Glutamatergic neuron (in vitro differentiated cells): ENCODE results near the gene ARHGAP6. TPM values are rescaled to one million over a fixed set of nuclear protein-coding genes. Genes with fewer than 3 reads are reported as not detected.

Experiments
- DNase-seq: peaks from one replicate; pipeline ENCODE4 v3.0.0; 2022
- H3K27ac Mint-ChIP-seq: one replicate; pipeline ENCODE4 v1.8.0; 2020; ENCODE audit warnings: mild to moderate bottlenecking, mixed read lengths, inconsistent platforms; ENCODE audit not compliant: unreplicated experiment
- H3K27me3 Mint-ChIP-seq: one replicate; pipeline ENCODE4 v1.8.0; 2020; ENCODE audit warnings: mild to moderate bottlenecking, moderate library complexity, mixed read lengths, inconsistent platforms; ENCODE audit not compliant: unreplicated experiment
- H3K36me3 Mint-ChIP-seq: one replicate; pipeline ENCODE4 v1.8.0; 2020; ENCODE audit warnings: mild to moderate bottlenecking, mixed read lengths, inconsistent platforms; ENCODE audit not compliant: unreplicated experiment
- H3K4me1 Mint-ChIP-seq: one replicate; pipeline ENCODE4 v1.8.0; 2020; ENCODE audit warnings: mild to moderate bottlenecking, low read depth, mixed read lengths, inconsistent platforms; ENCODE audit not compliant: unreplicated experiment
- H3K4me3 Mint-ChIP-seq: one replicate; pipeline ENCODE4 v1.8.0; 2020; ENCODE audit warnings: mild to moderate bottlenecking, mixed read lengths, inconsistent platforms; ENCODE audit not compliant: unreplicated experiment
- H3K9me3 Mint-ChIP-seq: one replicate; pipeline ENCODE4 v1.8.0; 2020; ENCODE audit warnings: mild to moderate bottlenecking, moderate library complexity, mixed read lengths, inconsistent platforms; ENCODE audit not compliant: unreplicated experiment
- CTCF ChIP-seq: fragments of 200-600 bp; sonication (generic); IDR thresholded peaks from one replicate; pipeline ENCODE4 v1.5.0; 2021; ENCODE audit not compliant: partially characterized antibody, unreplicated experiment
- total RNA-seq: library from RNA; stranded (reverse); fragmentation: NEBNext Ultra II Directional; extraction: Animal tissue kit (Norgen Biotek cat#: 25700); gene quantifications from one replicate; pipeline ENCODE4 v1.2.1, GENCODE V29; 2021; ENCODE audit not compliant: unreplicated experiment

Gene ARHGAP6
- total RNA-seq, 1 donor from 2014 or later = 3.6 TPM

- no peak overlapping the region for H3K4me3 Mint-ChIP-seq
- no peaks in the 10 kb centered on the region for H3K4me1 Mint-ChIP-seq
- H3K9me3 Mint-ChIP-seq = no peaks in the 10 kb centered on the region
- no peaks in the 10 kb centered on the region for H3K36me3 Mint-ChIP-seq
- DNase-seq = no peak
- H3K27me3 Mint-ChIP-seq = no peaks in the 10 kb centered on the region
- H3K27ac Mint-ChIP-seq = no peak overlapping the region
- TF ChIP-seq CTCF = no peak
These were observed 493.8 kb downstream of the ARHGAP6 start for GRCh38 chrX:11171956-11172355.

- no peak for TF ChIP-seq CTCF
- H3K27ac Mint-ChIP-seq = no peak overlapping the region
- H3K27me3 Mint-ChIP-seq = no peaks in the 10 kb centered on the region
- no peaks in the 10 kb centered on the region for H3K4me1 Mint-ChIP-seq
- no peak for DNase-seq
- no peaks in the 10 kb centered on the region for H3K36me3 Mint-ChIP-seq
- no peak overlapping the region for H3K4me3 Mint-ChIP-seq
- no peaks in the 10 kb centered on the region for H3K9me3 Mint-ChIP-seq
These were observed 501.3 kb downstream of the ARHGAP6 start for GRCh38 chrX:11164433-11164832.

- no peak overlapping the region for H3K4me3 Mint-ChIP-seq
- DNase-seq = no peak
- H3K4me1 Mint-ChIP-seq = no peaks in the 10 kb centered on the region
- H3K27me3 Mint-ChIP-seq = no peaks in the 10 kb centered on the region
- TF ChIP-seq CTCF = no peak
- H3K36me3 Mint-ChIP-seq = no peaks in the 10 kb centered on the region
- H3K9me3 Mint-ChIP-seq = no peaks in the 10 kb centered on the region
- H3K27ac Mint-ChIP-seq = no peak overlapping the region
These were observed 506.6 kb downstream of the ARHGAP6 start for GRCh38 chrX:11159149-11159548.

- no peak for TF ChIP-seq CTCF
- Mint-ChIP-seq H3K27ac (no peak overlapping the region), H3K27me3 (no peaks in the 10 kb centered on the region), H3K36me3 (no peaks in the 10 kb centered on the region), H3K4me3 (no peak overlapping the region), H3K4me1 (no peaks in the 10 kb centered on the region), H3K9me3 (no peaks in the 10 kb centered on the region)
- DNase-seq = no peak
These were observed 513.7 kb downstream of the ARHGAP6 start for GRCh38 chrX:11151799-11152559.

GRCh38 chrX:11148401-11148800, 517.3 kb downstream of the ARHGAP6 start:
- H3K36me3 Mint-ChIP-seq = no peaks in the 10 kb centered on the region
- no peak overlapping the region for H3K27ac Mint-ChIP-seq
- H3K4me1 Mint-ChIP-seq = no peaks in the 10 kb centered on the region
- H3K9me3 Mint-ChIP-seq = no peaks in the 10 kb centered on the region
- TF ChIP-seq CTCF = no peak
- DNase-seq = no peak
- H3K27me3 Mint-ChIP-seq = no peaks in the 10 kb centered on the region
- no peak overlapping the region for H3K4me3 Mint-ChIP-seq
